GM12872 (cell line): ENCODE data around the gene PLPP7.

Source experiments
- TF ChIP-seq, protein P1 (sequence below): IDR thresholded peaks from 3 replicates; pipeline ENCODE4 v1.5.1; 2011; ENCODE audit warnings: low read depth, mild to moderate bottlenecking, low read length, moderate library complexity; ENCODE audit not compliant: insufficient read depth

PLPP7 gene

GRCh38 chr9:131306397-131307004 lies 17.0 kb downstream of the PLPP7 start:
- TF ChIP-seq, protein P1, sequence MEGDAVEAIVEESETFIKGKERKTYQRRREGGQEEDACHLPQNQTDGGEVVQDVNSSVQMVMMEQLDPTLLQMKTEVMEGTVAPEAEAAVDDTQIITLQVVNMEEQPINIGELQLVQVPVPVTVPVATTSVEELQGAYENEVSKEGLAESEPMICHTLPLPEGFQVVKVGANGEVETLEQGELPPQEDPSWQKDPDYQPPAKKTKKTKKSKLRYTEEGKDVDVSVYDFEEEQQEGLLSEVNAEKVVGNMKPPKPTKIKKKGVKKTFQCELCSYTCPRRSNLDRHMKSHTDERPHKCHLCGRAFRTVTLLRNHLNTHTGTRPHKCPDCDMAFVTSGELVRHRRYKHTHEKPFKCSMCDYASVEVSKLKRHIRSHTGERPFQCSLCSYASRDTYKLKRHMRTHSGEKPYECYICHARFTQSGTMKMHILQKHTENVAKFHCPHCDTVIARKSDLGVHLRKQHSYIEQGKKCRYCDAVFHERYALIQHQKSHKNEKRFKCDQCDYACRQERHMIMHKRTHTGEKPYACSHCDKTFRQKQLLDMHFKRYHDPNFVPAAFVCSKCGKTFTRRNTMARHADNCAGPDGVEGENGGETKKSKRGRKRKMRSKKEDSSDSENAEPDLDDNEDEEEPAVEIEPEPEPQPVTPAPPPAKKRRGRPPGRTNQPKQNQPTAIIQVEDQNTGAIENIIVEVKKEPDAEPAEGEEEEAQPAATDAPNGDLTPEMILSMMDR: no peak

GRCh38 chr9:131307974-131308373 lies 18.5 kb downstream of the PLPP7 start:
- TF ChIP-seq, protein P1: no peak

- TF ChIP-seq, protein P1: no peak
These were observed 18.9 kb downstream of the PLPP7 start for GRCh38 chr9:131308452-131308851.

GRCh38 chr9:131308906-131309529 lies 19.5 kb downstream of the PLPP7 start:
- TF ChIP-seq, protein P1: no peak

- TF ChIP-seq, protein P1: no peak
These were observed 20.2 kb downstream of the PLPP7 start for GRCh38 chr9:131309530-131310276.

- TF ChIP-seq, protein P1: peak; percentile 37; the same call in 2 of the 3 replicates
These were observed 21.5 kb downstream of the PLPP7 start for GRCh38 chr9:131310833-131311554.

- TF ChIP-seq, protein P1: no peak
These were observed 22.7 kb downstream of the PLPP7 start for GRCh38 chr9:131312246-131312645.
